KMS-11 (cell line): ENCODE data around the gene EPB41L1.
"Not testable (repeated sequence)": the region's sequence is repeated elsewhere in the genome, so short reads cannot be mapped to it uniquely, and the experiment has no call there.

ENCODE experiments used
- H2AFZ ChIP-seq: fragments of 200-600 bp; sonication (generic); 2 replicates; pipeline ENCODE4 v1.6.1; 2016; ENCODE audit warnings: antibody characterized with exemption, mixed run types, low read depth
- H3K27ac ChIP-seq: fragments of 200-600 bp; sonication (generic); 2 replicates; pipeline ENCODE4 v1.6.1; 2016; ENCODE audit warnings: mild to moderate bottlenecking, mixed run types
- H3K27me3 ChIP-seq: fragments of 200-600 bp; sonication (generic); 2 replicates; pipeline ENCODE4 v1.6.1; 2017; ENCODE audit warnings: mild to moderate bottlenecking, low read depth, mixed run types, moderate library complexity; ENCODE audit not compliant: insufficient read depth
- H3K36me3 ChIP-seq: fragments of 200-600 bp; sonication (generic); 2 replicates; pipeline ENCODE4 v1.6.1; 2017; ENCODE audit warnings: mild to moderate bottlenecking, mixed run types; ENCODE audit not compliant: insufficient read depth
- H3K4me1 ChIP-seq: fragments of 200-600 bp; sonication (generic); 2 replicates; pipeline ENCODE4 v1.6.1; 2016; ENCODE audit warnings: mild to moderate bottlenecking, low read depth, mixed run types; ENCODE audit not compliant: poor library complexity, severe bottlenecking
- H3K4me2 ChIP-seq: fragments of 200-600 bp; sonication (generic); 2 replicates; pipeline ENCODE4 v1.7.0; 2016; ENCODE audit warnings: mild to moderate bottlenecking, mixed run types
- H3K4me3 ChIP-seq: fragments of 200-600 bp; sonication (generic); IDR thresholded peaks from 2 replicates; pipeline ENCODE4 v1.6.1; 2017; ENCODE audit warnings: low read depth, low read length, mixed read lengths; ENCODE audit not compliant: insufficient read depth
- H3K79me2 ChIP-seq: fragments of 200-600 bp; sonication (generic); 2 replicates; pipeline ENCODE4 v1.6.1; 2016; ENCODE audit warnings: low read depth, mixed run types; ENCODE audit not compliant: insufficient read depth
- H3K9ac ChIP-seq: fragments of 200-600 bp; sonication (generic); 2 replicates; pipeline ENCODE4 v1.6.1; 2016; ENCODE audit warnings: mild to moderate bottlenecking, mixed run types
- H4K20me1 ChIP-seq: fragments of 200-600 bp; sonication (generic); 2 replicates; pipeline ENCODE4 v1.6.1; 2016; ENCODE audit warnings: mild to moderate bottlenecking, mixed run types; ENCODE audit not compliant: insufficient read depth
- CTCF ChIP-seq: fragments of 200-600 bp; sonication (generic); conservative IDR thresholded peaks from 2 replicates; pipeline ENCODE4 v1.6.1; 2017; ENCODE audit warnings: low read depth, mild to moderate bottlenecking, antibody characterized with exemption, low read length, moderate library complexity, mixed read lengths

EPB41L1 gene

GRCh38 chr20:36135821-36136220, 18.7 kb upstream of the EPB41L1 start:
- Histone ChIP-seq H3K36me3 (no peaks in the 10 kb centered on the region), H3K27ac (no peak overlapping the region), H4K20me1 (no peaks in the 10 kb centered on the region), H3K4me1 (peaks cover 22% of the 10 kb centered on the region), H3K27me3 (no peaks in the 10 kb centered on the region), H3K9ac (no peak overlapping the region), H3K79me2 (no peaks in the 10 kb centered on the region), H3K4me3 (no peak overlapping the region), H2AFZ (no peak overlapping the region), H3K4me2 (no peak overlapping the region)
- no peak for TF ChIP-seq CTCF

- not testable (repeated sequence) for H3K79me2 ChIP-seq, H4K20me1 ChIP-seq, H3K36me3 ChIP-seq, H3K4me3 ChIP-seq, H3K9ac ChIP-seq, H3K27me3 ChIP-seq, H2AFZ ChIP-seq, H3K27ac ChIP-seq, H3K4me2 ChIP-seq
- H3K4me1 ChIP-seq: peaks cover 37% of the 10 kb centered on the region
These were observed 17.2 kb upstream of the EPB41L1 start for GRCh38 chr20:36137313-36137712.

- H3K36me3 ChIP-seq: no peaks in the 10 kb centered on the region
- no peak overlapping the region for H2AFZ ChIP-seq
- peak; percentile 24; the same call in 1 of the 2 replicates for TF ChIP-seq CTCF
- no peak overlapping the region for H3K9ac ChIP-seq
- H4K20me1 ChIP-seq: no peaks in the 10 kb centered on the region
- H3K4me1 ChIP-seq: peaks cover 74% of the 10 kb centered on the region
- no peak overlapping the region for H3K4me3 ChIP-seq
- peaks cover 4% of the 10 kb centered on the region; the same call in 1 of the 2 replicates for H3K79me2 ChIP-seq
- H3K4me2 ChIP-seq: peak overlapping the region; percentile 98; the same call in 1 of the 2 replicates
- H3K27me3 ChIP-seq: no peaks in the 10 kb centered on the region
- no peak overlapping the region for H3K27ac ChIP-seq
These were observed 13.2 kb upstream of the EPB41L1 start for GRCh38 chr20:36141310-36141709.

- H3K36me3 ChIP-seq: no peaks in the 10 kb centered on the region
- no peak for TF ChIP-seq CTCF
- H3K79me2 ChIP-seq: peaks cover 4% of the 10 kb centered on the region; the same call in 1 of the 2 replicates
- no peak overlapping the region for H2AFZ ChIP-seq
- H3K27me3 ChIP-seq: no peaks in the 10 kb centered on the region
- peak overlapping the region; percentile 96; the same call in 1 of the 2 replicates for H3K27ac ChIP-seq
- no peak overlapping the region for H3K4me3 ChIP-seq
- no peaks in the 10 kb centered on the region for H4K20me1 ChIP-seq
- H3K4me2 ChIP-seq: peak overlapping the region; percentile 98
- H3K4me1 ChIP-seq: peaks cover 83% of the 10 kb centered on the region
- H3K9ac ChIP-seq: no peak overlapping the region
These were observed 10.2 kb upstream of the EPB41L1 start for GRCh38 chr20:36144336-36144735.

- TF ChIP-seq CTCF: 0 out of 2 replicates have a peak, but pooled peaks have one; percentile 13
These were observed 8.4 kb upstream of the EPB41L1 start for GRCh38 chr20:36145877-36146707.

More at GRCh38 chr20:36145877-36146707, 8.4 kb upstream of the EPB41L1 start:
- peak overlapping the region; percentile 64 for H2AFZ ChIP-seq
- no peak overlapping the region for H3K4me3 ChIP-seq
- peak overlapping the region; percentile 44; the same call in 1 of the 2 replicates for H3K9ac ChIP-seq
- H3K27me3 ChIP-seq: no peaks in the 10 kb centered on the region
- H4K20me1 ChIP-seq: no peaks in the 10 kb centered on the region
- peak overlapping the region; percentile 96 for H3K27ac ChIP-seq
- peaks cover 4% of the 10 kb centered on the region; the same call in 1 of the 2 replicates for H3K79me2 ChIP-seq
- peaks cover 70% of the 10 kb centered on the region for H3K4me1 ChIP-seq
- H3K4me2 ChIP-seq: peak overlapping the region; percentile 98
- no peaks in the 10 kb centered on the region for H3K36me3 ChIP-seq
